Measurements from ENCODE around the gene RPL35.

DNA sequence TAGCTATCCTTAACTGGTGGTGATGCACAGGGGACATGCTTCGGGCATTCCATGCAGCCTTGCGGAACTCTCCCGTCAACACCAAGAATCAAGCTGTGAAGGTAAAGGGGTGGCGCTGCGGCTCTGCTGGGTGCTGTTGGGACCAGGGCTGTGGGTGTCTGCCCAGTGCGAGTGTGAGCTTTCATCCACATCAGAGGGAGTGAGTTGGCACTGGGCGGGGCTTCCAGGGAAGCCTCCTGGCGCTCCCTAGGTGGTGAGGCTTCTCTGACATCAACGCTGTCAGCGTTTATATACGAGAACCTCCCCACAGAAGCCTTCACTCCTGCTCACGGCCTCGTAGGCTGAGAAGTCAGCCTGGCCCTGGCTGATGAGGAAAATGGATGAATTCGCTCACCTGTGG is 11.9 kb upstream of the RPL35 start:
- TF ChIP-seq CTCF (conservative IDR thresholded peaks at IDR 0.05 in 1 of 2, IDR thresholded peaks at IDR 0.05 in 1 of 2; ENCODE audit: low read depth in 1 of 2, low read length in 2 of 2) = no peak
- TF ChIP-seq EZH2 (IDR thresholded peaks at IDR 0.05; ENCODE audit: low read length, missing control alignments) = no peak
